NCI-H146 (cell line): ENCODE data around the gene DCXR.

Experiments used
- DNase-seq: peaks from one replicate; lab custom pipeline; 2025; lab: John Stamatoyannopoulos, UW

The DCXR gene

DNA sequence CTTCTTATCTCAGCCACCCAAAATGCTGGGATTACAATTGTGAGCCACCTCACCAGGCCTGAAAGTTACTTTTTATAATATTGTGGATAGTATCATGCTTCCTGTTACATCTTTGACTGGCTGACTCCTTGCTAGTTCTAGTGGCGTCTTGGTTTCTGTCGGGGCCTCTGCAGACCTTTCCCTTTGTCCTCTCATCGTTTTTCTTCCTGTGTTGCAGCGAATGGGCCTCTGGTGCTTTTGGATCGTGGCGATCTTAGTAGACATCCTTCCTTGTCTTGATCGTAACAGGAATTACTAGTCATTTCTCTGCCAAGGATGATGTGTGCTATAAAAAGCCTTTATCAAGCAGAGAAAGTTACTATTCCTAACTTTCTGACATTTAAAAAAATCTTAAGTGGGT, 39.3 kb downstream of the DCXR start:
- no peak for DNase-seq

DNA sequence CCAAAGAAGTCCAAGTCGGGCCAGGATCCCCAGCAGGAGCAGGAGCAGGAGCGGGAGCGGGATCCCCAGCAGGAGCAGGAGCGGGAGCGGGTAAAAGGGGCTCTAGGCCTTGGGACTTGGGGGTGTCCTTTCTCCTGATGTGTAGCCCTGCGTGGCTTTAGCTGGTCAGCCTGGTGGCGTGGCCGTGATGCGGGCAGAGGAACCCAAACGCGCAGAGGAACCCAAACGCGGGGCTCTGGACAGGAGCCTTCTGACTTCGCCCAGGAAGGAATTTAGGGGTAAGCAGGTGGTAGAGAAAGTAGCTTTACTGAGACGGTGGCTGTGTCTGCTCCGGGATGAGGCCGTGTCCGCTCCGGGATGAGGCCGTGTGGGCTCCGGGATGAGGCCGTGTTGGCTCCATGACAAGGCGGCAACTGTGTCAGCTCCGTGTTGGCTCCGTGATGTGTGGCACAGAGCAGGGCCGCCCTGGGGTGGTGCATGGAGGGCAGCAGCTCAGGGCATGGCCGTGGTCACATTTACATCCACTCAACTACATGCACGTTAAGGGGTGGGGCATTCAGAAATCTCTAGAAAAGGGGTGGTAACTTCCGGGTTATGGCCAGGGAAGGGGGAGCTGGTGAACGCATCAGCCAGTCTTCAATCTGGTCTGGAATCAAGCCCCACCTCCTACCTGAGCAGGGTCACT, 40.6 kb downstream of the DCXR start:
- DNase-seq: no peak

DNA sequence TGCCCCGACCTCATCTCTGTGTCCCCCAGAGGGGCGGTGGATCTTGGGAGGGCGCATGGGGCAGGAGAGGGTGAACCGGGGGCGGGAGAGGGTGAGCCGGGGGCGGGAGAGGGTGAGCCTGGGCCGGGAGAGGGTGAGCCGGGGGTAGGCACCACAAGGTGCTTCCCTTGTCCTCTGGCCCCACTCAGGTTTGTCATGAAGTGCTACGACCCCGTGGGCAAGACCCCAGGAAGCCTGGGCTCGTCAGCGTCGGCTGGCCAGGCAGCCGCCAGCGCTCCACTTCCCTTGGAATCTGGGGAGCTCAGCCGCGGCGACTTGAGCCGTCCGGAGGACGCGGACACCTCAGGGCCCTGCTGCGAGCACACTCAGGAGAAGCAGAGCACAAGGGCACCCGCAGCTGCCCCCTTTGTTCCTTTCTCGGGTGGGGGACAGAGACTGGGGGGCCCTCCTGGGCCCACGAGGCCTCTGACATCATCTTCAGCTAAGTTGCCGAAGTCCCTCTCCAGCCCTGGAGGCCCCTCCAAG, 41.2 kb downstream of the DCXR start:
- DNase-seq: no peak

DNA sequence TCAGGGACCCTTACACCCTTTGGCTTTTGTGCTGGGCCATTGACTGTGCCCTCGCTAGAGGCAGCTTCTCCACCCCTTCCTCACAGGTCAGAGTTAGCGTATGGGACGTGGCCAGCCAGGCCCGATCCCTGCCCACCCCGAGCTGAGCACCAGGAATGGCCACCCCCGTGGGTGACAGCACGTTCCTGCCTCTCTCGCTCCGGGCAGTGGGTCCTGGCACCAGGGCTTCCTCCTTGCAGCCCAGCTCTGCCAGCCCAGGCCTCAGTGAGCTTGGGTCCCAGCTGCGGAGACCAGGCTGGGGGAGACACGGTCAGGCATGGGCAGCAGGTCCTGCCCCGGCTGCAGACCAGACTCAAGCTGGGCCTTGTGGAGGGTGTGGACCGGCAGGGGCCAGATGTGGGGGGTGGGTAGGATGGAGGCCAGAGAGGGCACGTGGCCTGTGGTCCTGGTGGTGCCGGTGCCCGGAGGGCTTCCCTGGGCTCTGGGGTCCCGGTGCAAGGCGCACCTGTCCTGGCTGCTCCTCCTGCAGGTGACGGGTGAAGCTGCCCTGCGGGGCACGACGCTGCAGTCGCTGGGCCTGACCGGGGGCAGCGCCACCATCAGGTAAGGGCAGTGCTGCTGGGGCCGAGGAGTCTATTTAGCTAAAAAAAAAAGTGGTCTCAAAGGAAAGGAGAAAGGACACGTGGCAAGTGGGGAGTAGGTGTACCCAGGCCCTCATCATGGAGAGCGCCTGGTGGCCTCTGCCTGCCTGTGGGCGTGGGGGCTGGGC, 41.9 kb downstream of the DCXR start:
- no peak for DNase-seq

DNA sequence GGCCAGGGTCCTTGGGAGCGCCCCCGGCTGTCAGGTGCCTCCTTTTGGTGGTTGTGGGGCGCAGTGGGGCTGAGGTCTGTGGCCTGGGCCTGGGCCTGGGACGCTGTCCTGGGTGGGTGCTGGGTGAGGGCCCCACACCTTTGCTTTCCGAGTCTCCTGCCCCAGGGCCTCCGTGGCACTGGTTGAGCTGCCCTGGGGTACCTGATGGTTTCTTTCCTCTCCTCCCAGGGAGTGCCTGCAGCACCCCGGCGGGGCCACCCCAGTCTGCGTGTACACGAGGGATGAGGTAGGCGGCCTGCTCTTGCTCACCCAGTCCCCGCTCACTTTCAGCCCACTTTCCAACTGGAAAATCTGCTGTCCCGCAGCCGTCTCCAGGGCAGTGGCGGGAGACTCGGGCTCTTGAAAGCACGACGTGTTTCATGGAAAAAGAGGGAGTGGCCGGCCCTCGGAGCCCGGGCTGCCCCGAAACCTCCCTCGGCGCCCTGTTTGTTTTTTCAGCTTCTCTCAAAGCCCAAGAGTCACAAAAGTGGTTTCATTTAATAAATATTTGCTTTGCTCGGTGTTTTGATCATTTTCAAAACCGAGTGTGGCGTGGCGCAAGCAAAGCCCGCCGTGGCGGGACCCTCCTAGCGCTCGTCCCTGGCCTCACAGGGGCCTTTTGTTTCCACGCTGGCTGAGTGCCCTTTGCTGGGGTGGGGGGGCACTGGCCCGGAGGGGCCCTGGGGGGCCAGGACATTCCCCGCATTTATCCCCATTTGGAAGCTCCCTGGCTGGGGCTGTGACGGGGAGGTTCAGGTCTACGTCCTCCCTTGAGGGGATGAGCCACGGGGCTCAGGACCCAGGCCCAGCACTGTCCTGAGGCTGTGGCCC, 42.7 kb downstream of the DCXR start:
- no peak for DNase-seq

DNA sequence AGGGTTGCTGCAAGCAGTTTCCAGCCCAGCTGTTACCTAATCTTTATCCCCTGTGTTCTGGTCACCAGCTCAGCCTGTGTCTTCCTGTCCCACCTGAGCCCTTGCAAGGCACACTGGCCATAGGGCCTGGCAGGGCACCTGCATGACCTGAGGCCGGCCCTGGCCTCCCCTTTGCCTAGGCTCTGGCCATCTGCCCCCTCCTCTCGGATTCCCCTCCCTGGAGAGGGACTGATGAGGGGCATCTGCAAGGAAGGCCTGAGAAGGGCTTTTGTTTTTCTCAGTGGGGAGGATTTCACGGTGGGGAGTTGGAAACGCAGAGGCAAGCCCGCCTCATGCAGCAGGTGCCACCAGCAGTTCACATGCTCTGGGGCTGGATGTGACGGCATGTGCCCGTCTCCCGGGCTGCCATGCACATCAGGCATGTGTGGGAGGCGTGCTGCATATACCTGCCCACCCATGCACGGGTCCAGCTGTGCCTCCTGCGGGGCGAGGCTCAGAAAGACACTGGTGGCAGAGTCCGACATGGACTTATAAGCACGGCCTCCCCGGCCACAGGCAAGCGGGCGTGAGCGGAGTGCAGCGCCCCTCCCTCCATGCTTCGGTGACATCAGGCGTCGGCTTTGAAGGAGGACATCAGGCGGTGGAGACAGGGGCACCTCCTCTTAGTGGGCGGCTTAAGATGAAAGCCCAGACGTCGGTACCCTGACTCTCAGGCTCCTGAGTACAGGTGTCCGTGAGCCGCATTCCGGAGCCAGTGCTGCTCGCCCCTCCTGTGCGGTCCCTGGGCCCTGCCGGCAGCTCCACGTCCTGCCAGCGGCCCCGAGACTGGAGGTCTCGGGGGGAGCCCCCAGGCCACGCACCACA, 43.5 kb downstream of the DCXR start:
- DNase-seq: peak; percentile 34

DNA sequence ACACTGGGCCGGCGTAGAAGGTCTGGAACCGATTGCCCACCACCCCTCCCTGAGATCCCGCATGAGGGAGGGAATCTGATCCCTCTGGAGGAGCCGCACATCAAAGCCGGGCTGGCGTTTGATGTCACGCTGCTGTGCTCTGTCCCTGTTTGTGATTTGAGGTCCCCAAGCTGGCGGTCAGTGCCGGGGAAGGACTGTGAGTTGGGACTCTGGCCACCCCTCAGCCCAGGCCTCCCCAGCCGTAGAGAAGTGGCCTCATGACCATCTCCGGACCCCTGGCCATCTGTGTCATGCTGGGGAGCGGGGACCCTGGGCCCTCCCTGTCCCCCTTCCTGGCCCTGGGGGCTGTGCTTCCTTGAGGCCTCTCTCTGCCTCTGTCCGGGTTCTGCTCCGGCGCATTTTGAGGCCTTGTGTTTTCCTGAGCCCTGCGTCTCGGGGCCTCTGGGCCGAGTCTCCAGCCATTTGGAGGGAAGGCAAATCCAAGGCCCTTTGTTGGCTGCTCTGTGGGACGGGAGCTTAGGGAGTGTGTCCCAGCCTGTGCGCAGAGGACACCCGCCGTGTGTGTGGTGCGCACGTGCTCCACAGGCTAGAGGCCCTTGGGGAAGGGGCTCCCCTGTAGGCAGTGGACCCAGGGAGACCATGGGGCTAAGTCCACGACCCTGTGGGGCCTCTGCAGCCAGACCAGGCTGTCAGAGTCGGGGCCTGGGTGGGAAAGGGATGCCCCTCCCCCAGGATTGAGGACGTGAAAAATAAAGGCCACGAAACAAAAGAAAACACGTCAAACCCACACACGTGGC, 45.0 kb downstream of the DCXR start:
- no peak for DNase-seq

DNA sequence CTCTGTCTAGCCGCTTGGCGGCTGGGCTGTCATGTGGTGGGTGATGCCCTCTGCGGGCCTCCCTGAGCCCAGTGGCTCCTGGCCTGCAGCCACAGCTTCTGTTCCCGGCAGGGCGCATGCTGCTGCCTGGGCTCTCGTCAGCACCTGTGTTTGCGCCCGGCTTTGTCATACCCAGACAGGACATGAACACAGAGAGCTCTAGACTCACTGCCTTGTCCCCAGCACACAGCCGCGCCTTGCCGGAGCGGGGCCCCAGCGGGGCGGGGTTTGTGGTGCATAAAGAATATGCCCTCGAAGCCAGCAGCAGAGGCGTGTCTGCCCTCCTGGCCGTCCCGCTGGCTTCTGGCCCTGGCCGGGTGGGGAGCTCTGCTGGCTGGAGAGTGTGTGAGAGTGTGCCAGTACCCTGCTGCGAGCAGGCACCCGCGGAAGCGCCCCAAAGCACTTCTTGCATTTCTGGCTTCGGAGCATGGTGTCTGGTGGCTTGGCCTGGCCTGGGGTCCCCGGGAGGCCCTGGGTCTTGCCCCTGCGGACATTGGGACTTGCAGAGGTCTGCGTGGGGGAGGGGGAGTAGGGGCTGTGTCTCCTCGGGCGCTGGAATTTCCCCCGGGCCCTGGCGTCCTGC, 45.7 kb downstream of the DCXR start:
- no peak for DNase-seq

DNA sequence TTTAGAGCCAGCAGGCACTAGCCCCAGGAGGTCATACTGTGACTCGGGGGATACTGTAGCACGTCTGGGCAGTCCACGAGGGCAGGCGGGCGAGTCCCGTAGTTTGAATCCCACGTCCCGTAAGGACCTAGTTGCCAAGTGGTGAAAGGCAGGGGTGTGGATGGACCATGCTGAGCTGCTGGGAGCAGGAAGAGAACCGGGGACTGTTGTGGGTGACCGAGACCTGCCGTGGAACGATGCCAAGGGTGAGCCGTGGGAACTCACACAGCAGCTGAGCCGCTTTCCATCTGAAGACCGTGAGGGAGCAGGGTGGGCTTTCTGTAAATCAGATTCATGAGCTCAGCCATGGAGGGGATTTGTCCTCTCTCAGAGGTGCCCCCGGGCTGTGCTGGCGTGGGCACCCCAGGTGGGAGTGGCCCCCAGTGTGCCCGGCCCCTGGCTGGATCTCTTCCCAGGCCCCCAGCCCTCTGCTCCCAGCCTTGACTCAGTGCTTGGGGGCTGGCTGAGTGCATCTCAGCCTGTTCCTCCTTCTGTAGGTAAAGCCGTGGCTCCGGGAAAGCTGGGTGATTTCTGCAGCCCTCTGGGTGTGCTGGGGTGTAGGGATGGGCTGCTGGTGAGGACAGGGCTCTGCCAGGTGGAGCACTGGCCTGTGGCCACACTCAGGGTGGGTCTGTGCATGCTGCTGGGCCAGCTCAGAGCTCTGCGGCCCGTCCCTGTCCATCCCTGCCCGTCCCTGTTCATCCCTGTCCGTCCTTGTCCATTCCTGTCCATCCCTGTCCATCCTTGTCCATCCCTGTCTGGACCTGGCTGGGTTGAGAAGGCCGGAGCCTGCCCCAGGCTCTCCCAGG, 46.4 kb downstream of the DCXR start:
- DNase-seq: no peak

DNA sequence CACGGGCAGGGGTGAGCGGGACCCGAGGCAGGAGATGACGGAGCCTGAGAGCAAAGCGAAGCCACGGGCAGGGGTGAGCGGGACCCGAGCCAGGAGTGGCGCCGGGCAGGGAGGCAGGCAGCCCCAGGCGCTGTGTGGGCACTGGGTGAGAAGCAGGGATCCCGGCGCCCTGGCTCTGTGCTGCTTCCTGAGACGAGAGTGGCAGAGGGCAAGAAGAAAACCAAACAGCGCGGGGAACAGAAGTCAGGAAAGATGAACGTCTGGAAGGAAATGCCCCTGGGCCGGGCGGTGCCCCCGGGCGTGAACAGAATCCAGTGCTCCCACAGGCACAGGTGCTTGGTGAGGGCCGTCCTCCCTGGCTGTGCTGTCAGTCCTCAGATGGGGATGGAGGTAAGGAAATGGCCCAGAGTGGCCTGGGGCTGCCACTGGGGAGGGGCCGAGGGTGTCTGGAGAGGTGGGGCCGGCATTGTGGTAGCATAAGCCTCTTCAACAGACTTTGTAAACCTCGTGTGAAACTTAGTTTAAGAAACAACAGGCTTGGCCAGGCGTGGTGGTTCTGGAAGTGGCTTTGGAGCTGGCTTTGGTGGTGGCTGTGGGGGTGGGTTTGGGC, 50.2 kb downstream of the DCXR start:
- no peak for DNase-seq

DNA sequence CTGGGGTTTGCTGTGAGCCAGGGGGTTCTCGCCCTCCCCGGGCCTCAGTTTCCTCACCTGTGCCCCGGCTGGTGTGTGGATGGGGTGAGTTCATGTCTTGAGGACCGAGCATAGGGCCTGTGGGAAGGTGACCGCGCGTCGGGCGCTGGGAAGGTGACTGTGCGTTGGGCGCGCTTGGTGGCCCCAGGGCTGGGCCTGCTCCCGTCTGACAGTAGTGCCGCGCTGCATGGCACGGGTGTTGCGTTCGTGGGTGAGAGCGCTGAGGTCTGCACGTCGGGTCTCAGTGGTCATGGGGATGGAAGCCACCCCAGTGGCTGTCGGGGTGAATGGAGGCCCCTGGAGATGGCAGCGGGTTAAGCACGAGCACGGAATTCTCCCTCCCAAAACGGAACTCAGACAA, 50.9 kb downstream of the DCXR start:
- DNase-seq: no peak
